Activated CD4-positive, alpha-beta memory T cell treated with anti-CD3 and anti-CD28 coated beads, Interleukin-2, amount 10 ng/mL, durations not matched to agents 7 days and 5 days (primary cell): ENCODE measurements around the gene TMCC1. TPM values are rescaled to one million over a fixed set of nuclear protein-coding genes. Genes with fewer than 3 reads are reported as not detected.
"Not testable (repeated sequence)": the region's sequence is repeated elsewhere in the genome, so short reads cannot be mapped to it uniquely, and the experiment has no call there.

ENCODE experiments used
- CTCF ChIA-PET: fragments of 350-600 bp; sonication (Branson Sonifier 250); formaldehyde crosslinking; loops from one replicate; lab custom pipeline; 2021; ENCODE audit warnings: antibody characterized with exemption, inconsistent platforms; lab: Charles Lee
- POLR2A ChIA-PET: fragments of 350-600 bp; sonication (Branson Sonifier 250); formaldehyde crosslinking; loops from one replicate; lab custom pipeline; 2021; ENCODE audit warnings: antibody characterized with exemption; lab: Charles Lee
- DNase-seq: peaks from one replicate; pipeline ENCODE4 v3.0.0-alpha.2; 2020
- H3K27ac Mint-ChIP-seq: one replicate; pipeline ENCODE4 v1.8.0; 2021; ENCODE audit warnings: mild to moderate bottlenecking, mixed read lengths
- H3K27me3 Mint-ChIP-seq: one replicate; pipeline ENCODE4 v1.8.0; 2021; ENCODE audit warnings: mixed read lengths
- H3K36me3 Mint-ChIP-seq: one replicate; pipeline ENCODE4 v1.8.0; 2021; ENCODE audit warnings: low read depth, mixed read lengths
- H3K4me1 Mint-ChIP-seq: one replicate; pipeline ENCODE4 v1.8.0; 2021; ENCODE audit warnings: mixed read lengths
- H3K4me3 Mint-ChIP-seq: one replicate; pipeline ENCODE4 v1.8.0; 2021; ENCODE audit warnings: mild to moderate bottlenecking, mixed read lengths
- H3K9me3 Mint-ChIP-seq: one replicate; pipeline ENCODE4 v1.8.0; 2021; ENCODE audit warnings: mixed read lengths
- total RNA-seq, 2 experiments: library from RNA; stranded (reverse); gene quantifications; one replicate each; pipeline ENCODE4 v1.2.3, GENCODE V29; 2021

TMCC1 gene
- total RNA-seq, 2 experiments from 2014 or later: 18.5 to 20.4 TPM

- Mint-ChIP-seq H3K9me3 (peaks cover 16% of the 10 kb centered on the region), H3K4me3 (no peak overlapping the region), H3K27ac (no peak overlapping the region), H3K4me1 (no peaks in the 10 kb centered on the region), H3K36me3 (peaks cover 6% of the 10 kb centered on the region), H3K27me3 (peaks cover 9% of the 10 kb centered on the region)
- CTCF ChIA-PET: no interaction called here
- POLR2A ChIA-PET: interaction anchor here (0.9 kb wide), 1 partner anchor 14 kb away, joined by 3 read pairs; no protein-coding TSS in a partner anchor
- no peak for DNase-seq
These were observed 25.8 kb upstream of the TMCC1 start for GRCh38 chr3:129919357-129919756.

- POLR2A ChIA-PET: no interaction called here
- CTCF ChIA-PET: no interaction called here
- peaks cover 6% of the 10 kb centered on the region for H3K36me3 Mint-ChIP-seq
- H3K27ac Mint-ChIP-seq: no peak overlapping the region
- peaks cover 9% of the 10 kb centered on the region for H3K27me3 Mint-ChIP-seq
- no peaks in the 10 kb centered on the region for H3K4me1 Mint-ChIP-seq
- no peak for DNase-seq
- H3K9me3 Mint-ChIP-seq: peaks cover 16% of the 10 kb centered on the region
- no peak overlapping the region for H3K4me3 Mint-ChIP-seq
These were observed 24.9 kb upstream of the TMCC1 start for GRCh38 chr3:129918461-129918860.

- Mint-ChIP-seq H3K36me3 (peaks cover 6% of the 10 kb centered on the region), H3K9me3 (peaks cover 16% of the 10 kb centered on the region), H3K4me3 (no peak overlapping the region), H3K27ac (no peak overlapping the region), H3K4me1 (no peaks in the 10 kb centered on the region), H3K27me3 (peaks cover 5% of the 10 kb centered on the region)
- no peak for DNase-seq
- POLR2A ChIA-PET: no interaction called here
- CTCF ChIA-PET: no interaction called here
These were observed 24.0 kb upstream of the TMCC1 start for GRCh38 chr3:129917423-129918007.

- CTCF ChIA-PET: no interaction called here
- Mint-ChIP-seq H3K27ac (no peak overlapping the region), H3K36me3 (peaks cover 6% of the 10 kb centered on the region), H3K4me3 (no peak overlapping the region), H3K27me3 (no peaks in the 10 kb centered on the region), H3K4me1 (no peaks in the 10 kb centered on the region), H3K9me3 (peaks cover 16% of the 10 kb centered on the region)
- DNase-seq: no peak
- POLR2A ChIA-PET: no interaction called here
These were observed 20.1 kb upstream of the TMCC1 start for GRCh38 chr3:129913618-129914017.

- CTCF ChIA-PET: interaction anchor here (0.6 to 1.3 kb wide), 2 partner anchors 19 to 102 kb away, joined by 3 to 6 read pairs; no protein-coding TSS in a partner anchor
- H3K36me3 Mint-ChIP-seq: peaks cover 3% of the 10 kb centered on the region
- H3K27ac Mint-ChIP-seq: no peak overlapping the region
- H3K4me1 Mint-ChIP-seq: no peaks in the 10 kb centered on the region
- POLR2A ChIA-PET: interaction anchor here (2.3 kb wide), 1 partner anchor 18 kb away, joined by 7 read pairs; the partner anchor contains the start of gene TMCC1
- no peak overlapping the region for H3K4me3 Mint-ChIP-seq
- no peaks in the 10 kb centered on the region for H3K27me3 Mint-ChIP-seq
- peaks cover 11% of the 10 kb centered on the region for H3K9me3 Mint-ChIP-seq
- no peak for DNase-seq
These were observed 17.9 kb upstream of the TMCC1 start for GRCh38 chr3:129911261-129911861.

- H3K27me3 Mint-ChIP-seq, DNase-seq, POLR2A ChIA-PET, H3K4me1 Mint-ChIP-seq, H3K4me3 Mint-ChIP-seq, H3K27ac Mint-ChIP-seq, CTCF ChIA-PET: not testable (repeated sequence)
- peaks cover 18% of the 10 kb centered on the region for H3K36me3 Mint-ChIP-seq
- peaks cover 26% of the 10 kb centered on the region for H3K9me3 Mint-ChIP-seq
These were observed 15.7 kb upstream of the TMCC1 start for GRCh38 chr3:129909235-129909634.

- ChIA-PET POLR2A (no interaction called here), CTCF (interaction anchor here (0.9 kb wide), 1 partner anchor 851 kb away, joined by 3 read pairs; no protein-coding TSS in a partner anchor)
- Mint-ChIP-seq H3K27me3 (no peaks in the 10 kb centered on the region), H3K9me3 (peaks cover 32% of the 10 kb centered on the region), H3K36me3 (peaks cover 18% of the 10 kb centered on the region), H3K4me1 (no peaks in the 10 kb centered on the region), H3K4me3 (no peak overlapping the region), H3K27ac (no peak overlapping the region)
- DNase-seq: no peak
These were observed 14.9 kb upstream of the TMCC1 start for GRCh38 chr3:129908417-129908816.

- CTCF ChIA-PET, H3K27me3 Mint-ChIP-seq, DNase-seq, H3K27ac Mint-ChIP-seq, H3K4me1 Mint-ChIP-seq, H3K4me3 Mint-ChIP-seq: not testable (repeated sequence)
- peaks cover 28% of the 10 kb centered on the region for H3K9me3 Mint-ChIP-seq
- POLR2A ChIA-PET: interaction anchor here (0.9 to 1.3 kb wide), 2 partner anchors 9 to 11 kb away, joined by 3 to 4 read pairs; no protein-coding TSS in a partner anchor
- peaks cover 17% of the 10 kb centered on the region for H3K36me3 Mint-ChIP-seq
These were observed 7.8 kb upstream of the TMCC1 start for GRCh38 chr3:129901272-129901671.

GRCh38 chr3:129897026-129897425 lies 3.5 kb upstream of the TMCC1 start:
- H3K9me3 Mint-ChIP-seq: peaks cover 4% of the 10 kb centered on the region
- CTCF ChIA-PET: no interaction called here
- POLR2A ChIA-PET: no interaction called here
- H3K27me3 Mint-ChIP-seq: no peaks in the 10 kb centered on the region
- H3K27ac Mint-ChIP-seq: no peak overlapping the region
- DNase-seq: no peak
- peaks cover 3% of the 10 kb centered on the region for H3K36me3 Mint-ChIP-seq
- no peak overlapping the region for H3K4me3 Mint-ChIP-seq
- peaks cover 14% of the 10 kb centered on the region for H3K4me1 Mint-ChIP-seq

- CTCF ChIA-PET: interaction anchor here (0.7 to 1.2 kb wide), 5 partner anchors 19 to 66 kb away, joined by 3 to 4 read pairs (median 3); no protein-coding TSS in a partner anchor
- POLR2A ChIA-PET: interaction anchor here (0.6 to 2.2 kb wide), 12 partner anchors 8 to 580 kb away, joined by 3 to 7 read pairs (median 4); partner anchors contain the start of genes IFT122 and MBD4
- Mint-ChIP-seq H3K27ac (peak overlapping the region; percentile 76), H3K9me3 (no peaks in the 10 kb centered on the region), H3K4me1 (peaks cover 38% of the 10 kb centered on the region), H3K36me3 (no peaks in the 10 kb centered on the region), H3K27me3 (no peaks in the 10 kb centered on the region), H3K4me3 (peak overlapping the region; percentile 87)
- peak; percentile 74 for DNase-seq
These were observed 492 bp downstream of the TMCC1 start for GRCh38 chr3:129892857-129893580.

GRCh38 chr3:129892486-129892856 lies 1.0 kb downstream of the TMCC1 start:
- no peaks in the 10 kb centered on the region for H3K36me3 Mint-ChIP-seq
- H3K9me3 Mint-ChIP-seq: no peaks in the 10 kb centered on the region
- CTCF ChIA-PET: interaction anchor here (0.7 to 1.2 kb wide), 3 partner anchors 19 to 65 kb away, joined by 3 to 4 read pairs (median 3); no protein-coding TSS in a partner anchor
- H3K27ac Mint-ChIP-seq: peak overlapping the region; percentile 76
- POLR2A ChIA-PET: interaction anchor here (0.5 to 2.2 kb wide), 11 partner anchors 9 to 579 kb away, joined by 3 to 7 read pairs (median 4); partner anchors contain the start of genes IFT122 and MBD4
- H3K4me1 Mint-ChIP-seq: peaks cover 41% of the 10 kb centered on the region
- H3K4me3 Mint-ChIP-seq: peak overlapping the region; percentile 87
- H3K27me3 Mint-ChIP-seq: no peaks in the 10 kb centered on the region
- no peak for DNase-seq

GRCh38 chr3:129890891-129891290 lies 2.6 kb downstream of the TMCC1 start:
- H3K27ac Mint-ChIP-seq: no peak overlapping the region
- POLR2A ChIA-PET: interaction anchor here (1.0 to 1.8 kb wide), 4 partner anchors 11 to 575 kb away, joined by 3 to 6 read pairs (median 4); partner anchors contain the start of genes IFT122 and MBD4

More at GRCh38 chr3:129890891-129891290, 2.6 kb downstream of the TMCC1 start:
- no peak for DNase-seq
- CTCF ChIA-PET: no interaction called here
- Mint-ChIP-seq H3K27me3 (no peaks in the 10 kb centered on the region), H3K9me3 (no peaks in the 10 kb centered on the region), H3K4me3 (no peak overlapping the region), H3K36me3 (no peaks in the 10 kb centered on the region), H3K4me1 (peaks cover 41% of the 10 kb centered on the region)
